PC-9 (cell line): Measurements from ENCODE around the gene ACOT6.

Experiments used
- EZH2 ChIP-seq: fragments of 200-600 bp; sonication (generic); IDR thresholded peaks from 2 replicates; pipeline ENCODE4 v1.8.0; 2017; ENCODE audit warnings: antibody characterized with exemption, low read depth
- TF ChIP-seq, protein P1 (sequence below): fragments of 200-600 bp; sonication (generic); conservative IDR thresholded peaks from 2 replicates; pipeline ENCODE4 v1.6.1; 2017; ENCODE audit warnings: mixed run types, antibody characterized with exemption, mild to moderate bottlenecking, moderate library complexity

DNA sequence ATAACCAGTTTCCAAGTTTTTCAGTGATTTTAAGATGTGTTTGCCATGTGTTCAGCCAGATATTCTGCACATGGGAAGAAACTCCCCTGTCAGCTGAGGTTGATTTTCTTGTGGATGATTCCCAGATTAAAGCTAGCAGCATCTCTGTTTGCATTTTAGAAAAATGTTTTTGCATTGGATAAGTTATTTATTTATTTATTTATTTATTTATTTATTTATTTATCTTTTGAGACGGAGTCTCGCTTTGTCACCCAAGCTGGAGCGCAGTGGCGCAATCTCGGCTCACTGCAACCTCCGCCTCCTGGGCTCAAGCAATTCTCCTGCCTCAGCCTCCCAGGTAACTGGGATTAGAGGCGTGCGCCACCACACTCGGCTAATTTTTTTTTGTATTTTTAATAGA lies 17.8 kb upstream of the ACOT6 start:
- TF ChIP-seq, protein P1, sequence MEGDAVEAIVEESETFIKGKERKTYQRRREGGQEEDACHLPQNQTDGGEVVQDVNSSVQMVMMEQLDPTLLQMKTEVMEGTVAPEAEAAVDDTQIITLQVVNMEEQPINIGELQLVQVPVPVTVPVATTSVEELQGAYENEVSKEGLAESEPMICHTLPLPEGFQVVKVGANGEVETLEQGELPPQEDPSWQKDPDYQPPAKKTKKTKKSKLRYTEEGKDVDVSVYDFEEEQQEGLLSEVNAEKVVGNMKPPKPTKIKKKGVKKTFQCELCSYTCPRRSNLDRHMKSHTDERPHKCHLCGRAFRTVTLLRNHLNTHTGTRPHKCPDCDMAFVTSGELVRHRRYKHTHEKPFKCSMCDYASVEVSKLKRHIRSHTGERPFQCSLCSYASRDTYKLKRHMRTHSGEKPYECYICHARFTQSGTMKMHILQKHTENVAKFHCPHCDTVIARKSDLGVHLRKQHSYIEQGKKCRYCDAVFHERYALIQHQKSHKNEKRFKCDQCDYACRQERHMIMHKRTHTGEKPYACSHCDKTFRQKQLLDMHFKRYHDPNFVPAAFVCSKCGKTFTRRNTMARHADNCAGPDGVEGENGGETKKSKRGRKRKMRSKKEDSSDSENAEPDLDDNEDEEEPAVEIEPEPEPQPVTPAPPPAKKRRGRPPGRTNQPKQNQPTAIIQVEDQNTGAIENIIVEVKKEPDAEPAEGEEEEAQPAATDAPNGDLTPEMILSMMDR: no peak
- TF ChIP-seq EZH2: no peak
